Measurements from ENCODE around the gene PPP1R9A.

PPP1R9A gene

DNA sequence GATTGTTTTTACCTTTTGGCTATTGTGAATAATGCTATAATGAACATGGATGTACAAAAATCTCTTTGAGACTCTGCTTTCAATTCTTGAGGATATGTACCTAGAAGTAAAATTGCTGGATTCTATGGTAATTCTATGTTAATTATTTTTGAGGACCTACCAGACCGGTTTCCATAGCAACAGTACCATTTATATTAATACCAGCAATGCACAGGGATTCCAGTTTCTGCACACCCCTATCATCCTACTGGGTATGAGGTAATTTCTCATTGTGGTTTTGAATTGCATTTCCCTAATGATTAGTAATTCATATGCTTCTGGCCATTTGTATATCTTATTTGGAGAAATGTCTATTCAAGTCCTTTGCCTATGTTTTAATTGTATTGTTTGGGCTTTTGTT, 9.9 kb upstream of the PPP1R9A start:
- Histone ChIP-seq H4K91ac (ENCODE audit: low read depth, low read length, poor library complexity) (no peak overlapping the region), H3K27me3 (ENCODE audit: control insufficient read depth in 3 of 3, insufficient read depth in 3 of 3, low read depth in 1 of 3, low read length in 3 of 3) (no peaks in the 10 kb centered on the region), H2BK5ac (ENCODE audit: low read length) (no peak overlapping the region), H3K9me3 (replicated peaks in 1 of 2; ENCODE audit: control insufficient read depth in 2 of 2, insufficient read depth in 1 of 2, low read depth in 1 of 2, low read length in 2 of 2) (no peaks in the 10 kb centered on the region), H3K4ac (ENCODE audit: low read length) (no peak overlapping the region), H2AFZ (ENCODE audit: low read length) (no peak overlapping the region), H2BK120ac (ENCODE audit: low read depth, low read length) (no peak overlapping the region), H3K14ac (ENCODE audit: low read length) (no peak overlapping the region), H3K9ac (ENCODE audit: low read depth, low read length, poor library complexity) (no peak overlapping the region), H3K27ac (replicated peaks; ENCODE audit: low read length) (no peak overlapping the region), H3K79me1 (ENCODE audit: low read depth, low read length) (no peaks in the 10 kb centered on the region), H3K36me3 (replicated peaks in 1 of 2; ENCODE audit: control insufficient read depth in 2 of 2, insufficient read depth in 2 of 2, low read length in 2 of 2) (no peaks in the 10 kb centered on the region), H4K8ac (ENCODE audit: low read depth, low read length) (no peak overlapping the region), H3K18ac (ENCODE audit: low read length) (no peak overlapping the region), H2BK12ac (ENCODE audit: low read length) (no peak overlapping the region), H2AK5ac (ENCODE audit: low read depth, low read length) (no peak overlapping the region), H3K4me3 (ENCODE audit: low read length in 2 of 2) (no peak overlapping the region), H3K4me2 (ENCODE audit: insufficient read depth, low read length, poor library complexity, severe bottlenecking) (no peak overlapping the region), H3K23ac (ENCODE audit: low read depth, low read length, poor library complexity) (no peak overlapping the region), H2BK15ac (ENCODE audit: low read length) (no peak overlapping the region), H3K4me1 (ENCODE audit: control insufficient read depth in 2 of 2, insufficient read depth in 1 of 2, low read depth in 1 of 2, low read length in 2 of 2) (no peaks in the 10 kb centered on the region)
- no CpG with 5 or more reads among the region's 1 CpG for WGBS, 2 donors (ENCODE audit: extremely low coverage in 2 of 2, insufficient read length in 2 of 2, insufficient replicate concordance in 1 of 2)
- DNase-seq (ENCODE audit: low spot score), result no peak

DNA sequence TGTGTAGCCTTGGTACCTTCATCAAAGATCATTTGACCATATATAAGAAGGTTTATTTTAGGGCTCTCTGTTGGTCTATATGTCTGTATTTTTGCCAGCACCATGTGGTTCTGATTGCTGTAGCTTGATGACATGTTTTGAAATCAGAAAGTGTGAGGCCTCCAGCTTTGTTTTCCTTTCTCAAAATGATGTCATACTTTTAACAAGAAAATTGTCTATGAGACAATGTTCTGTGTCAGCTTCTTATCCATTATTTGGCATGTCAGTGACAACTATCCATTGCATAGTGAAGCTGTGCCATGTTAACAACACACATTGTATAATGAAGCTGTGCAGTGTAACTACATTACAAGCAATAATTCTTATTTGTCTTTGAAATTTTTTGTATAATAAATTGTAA, 9.1 kb upstream of the PPP1R9A start:
- Histone ChIP-seq H4K91ac (ENCODE audit: low read depth, low read length, poor library complexity) (no peak overlapping the region), H2AK5ac (ENCODE audit: low read depth, low read length) (no peak overlapping the region), H3K9me3 (replicated peaks in 1 of 2; ENCODE audit: control insufficient read depth in 2 of 2, insufficient read depth in 1 of 2, low read depth in 1 of 2, low read length in 2 of 2) (no peaks in the 10 kb centered on the region), H3K14ac (ENCODE audit: low read length) (no peak overlapping the region), H3K18ac (ENCODE audit: low read length) (no peak overlapping the region), H4K8ac (ENCODE audit: low read depth, low read length) (no peak overlapping the region), H3K27me3 (ENCODE audit: control insufficient read depth in 3 of 3, insufficient read depth in 3 of 3, low read depth in 1 of 3, low read length in 3 of 3) (no peaks in the 10 kb centered on the region), H3K36me3 (replicated peaks in 1 of 2; ENCODE audit: control insufficient read depth in 2 of 2, insufficient read depth in 2 of 2, low read length in 2 of 2) (no peaks in the 10 kb centered on the region), H3K4me3 (ENCODE audit: low read length in 2 of 2) (no peak overlapping the region), H2BK120ac (ENCODE audit: low read depth, low read length) (no peak overlapping the region), H3K23ac (ENCODE audit: low read depth, low read length, poor library complexity) (no peak overlapping the region), H2BK12ac (ENCODE audit: low read length) (no peak overlapping the region), H3K9ac (ENCODE audit: low read depth, low read length, poor library complexity) (no peak overlapping the region), H3K4ac (ENCODE audit: low read length) (no peak overlapping the region), H3K4me1 (ENCODE audit: control insufficient read depth in 2 of 2, insufficient read depth in 1 of 2, low read depth in 1 of 2, low read length in 2 of 2) (no peaks in the 10 kb centered on the region), H2BK15ac (ENCODE audit: low read length) (no peak overlapping the region), H2AFZ (ENCODE audit: low read length) (no peak overlapping the region), H2BK5ac (ENCODE audit: low read length) (no peak overlapping the region), H3K27ac (replicated peaks; ENCODE audit: low read length) (no peak overlapping the region), H3K4me2 (ENCODE audit: insufficient read depth, low read length, poor library complexity, severe bottlenecking) (no peak overlapping the region), H3K79me1 (ENCODE audit: low read depth, low read length) (no peaks in the 10 kb centered on the region)
- no peak for DNase-seq (ENCODE audit: low spot score)

DNA sequence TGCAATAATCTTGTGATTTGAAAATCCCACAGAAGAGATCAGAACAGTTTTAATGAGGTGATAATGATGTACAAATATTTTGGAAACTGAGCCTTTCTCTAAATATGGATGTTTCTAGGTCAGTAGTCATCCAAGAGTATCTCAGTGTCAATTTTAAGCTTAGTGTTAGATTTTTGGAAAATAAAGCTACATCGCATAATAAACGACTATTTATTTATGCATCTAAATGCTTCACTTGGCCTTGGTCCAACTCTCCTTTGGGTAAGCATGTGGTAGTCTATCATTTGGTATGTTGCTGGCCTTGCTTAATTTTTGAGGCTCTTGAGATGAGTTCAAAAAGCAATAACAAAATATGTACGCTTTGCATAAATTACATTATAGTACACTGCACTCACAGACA, 5.4 kb upstream of the PPP1R9A start:
- no peak overlapping the region for H3K9ac ChIP-seq (ENCODE audit: low read depth, low read length, poor library complexity)
- H4K8ac ChIP-seq (ENCODE audit: low read depth, low read length), result no peak overlapping the region
- no peak overlapping the region for H3K23ac ChIP-seq (ENCODE audit: low read depth, low read length, poor library complexity)
- whole genome bisulfite sequencing, 2 donors (ENCODE audit: extremely low coverage in 2 of 2, insufficient read length in 2 of 2, insufficient replicate concordance in 1 of 2), result no CpG with 5 or more reads among the region's 3 CpGs
- H3K27ac ChIP-seq (replicated peaks; ENCODE audit: low read length), result no peak overlapping the region
- no peak overlapping the region for H2AK5ac ChIP-seq (ENCODE audit: low read depth, low read length)
- no peak overlapping the region for H2BK5ac ChIP-seq (ENCODE audit: low read length)
- H3K27me3 ChIP-seq (ENCODE audit: control insufficient read depth in 3 of 3, insufficient read depth in 3 of 3, low read depth in 1 of 3, low read length in 3 of 3), result no peaks in the 10 kb centered on the region
- no peaks in the 10 kb centered on the region for H3K4me1 ChIP-seq (ENCODE audit: control insufficient read depth in 2 of 2, insufficient read depth in 1 of 2, low read depth in 1 of 2, low read length in 2 of 2)
- no peak overlapping the region for H3K4me2 ChIP-seq (ENCODE audit: insufficient read depth, low read length, poor library complexity, severe bottlenecking)
- no peak overlapping the region for H2BK12ac ChIP-seq (ENCODE audit: low read length)
- no peak overlapping the region for H2AFZ ChIP-seq (ENCODE audit: low read length)
- H3K14ac ChIP-seq (ENCODE audit: low read length), result no peak overlapping the region
- no peak for DNase-seq (ENCODE audit: low spot score)
- no peaks in the 10 kb centered on the region for H3K9me3 ChIP-seq (replicated peaks in 1 of 2; ENCODE audit: control insufficient read depth in 2 of 2, insufficient read depth in 1 of 2, low read depth in 1 of 2, low read length in 2 of 2)
- H3K4ac ChIP-seq (ENCODE audit: low read length), result no peak overlapping the region
- no peak overlapping the region for H4K91ac ChIP-seq (ENCODE audit: low read depth, low read length, poor library complexity)
- no peaks in the 10 kb centered on the region for H3K79me1 ChIP-seq (ENCODE audit: low read depth, low read length)
- no peak overlapping the region for H3K18ac ChIP-seq (ENCODE audit: low read length)
- no peak overlapping the region for H2BK120ac ChIP-seq (ENCODE audit: low read depth, low read length)
- H3K4me3 ChIP-seq (ENCODE audit: low read length in 2 of 2), result no peak overlapping the region
- H2BK15ac ChIP-seq (ENCODE audit: low read length), result no peak overlapping the region
- no peaks in the 10 kb centered on the region for H3K36me3 ChIP-seq (replicated peaks in 1 of 2; ENCODE audit: control insufficient read depth in 2 of 2, insufficient read depth in 2 of 2, low read length in 2 of 2)

DNA sequence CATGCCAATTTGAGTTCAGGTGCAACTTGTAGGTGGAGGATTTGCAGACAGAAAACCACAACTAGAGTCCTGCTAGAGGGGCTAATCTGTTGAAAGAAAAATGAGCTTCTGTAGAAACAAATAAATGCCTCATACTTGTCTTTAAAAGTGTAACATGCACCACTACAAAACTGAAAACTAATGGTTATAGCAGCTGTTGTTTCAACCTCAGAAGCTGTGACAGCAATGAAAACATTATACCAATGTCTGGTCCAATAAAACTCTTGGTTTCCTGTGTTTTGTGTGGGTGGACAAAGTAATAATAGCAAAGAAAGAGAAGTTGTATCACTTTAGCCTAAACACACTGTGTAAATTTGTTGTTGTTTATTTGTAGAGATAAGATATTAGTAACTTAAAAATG, 3.4 kb upstream of the PPP1R9A start:
- no peak overlapping the region for H3K27ac ChIP-seq (replicated peaks; ENCODE audit: low read length)
- no peak overlapping the region for H3K23ac ChIP-seq (ENCODE audit: low read depth, low read length, poor library complexity)
- H3K4me1 ChIP-seq (ENCODE audit: control insufficient read depth in 2 of 2, insufficient read depth in 1 of 2, low read depth in 1 of 2, low read length in 2 of 2), result peaks cover 0 to 1% of the 10 kb centered on the region in 2 donors
- H3K9ac ChIP-seq (ENCODE audit: low read depth, low read length, poor library complexity), result no peak overlapping the region
- H2AFZ ChIP-seq (ENCODE audit: low read length), result no peak overlapping the region
- no peak overlapping the region for H4K91ac ChIP-seq (ENCODE audit: low read depth, low read length, poor library complexity)
- no peak overlapping the region for H3K4me3 ChIP-seq (ENCODE audit: low read length in 2 of 2)
- H3K27me3 ChIP-seq (ENCODE audit: control insufficient read depth in 3 of 3, insufficient read depth in 3 of 3, low read depth in 1 of 3, low read length in 3 of 3), result no peaks in the 10 kb centered on the region
- no peak overlapping the region for H2BK5ac ChIP-seq (ENCODE audit: low read length)
- no peak overlapping the region for H2BK12ac ChIP-seq (ENCODE audit: low read length)
- no peak overlapping the region for H3K4me2 ChIP-seq (ENCODE audit: insufficient read depth, low read length, poor library complexity, severe bottlenecking)
- no peak for DNase-seq (ENCODE audit: low spot score)
- no peak overlapping the region for H3K14ac ChIP-seq (ENCODE audit: low read length)
- no peak overlapping the region for H3K4ac ChIP-seq (ENCODE audit: low read length)
- H3K18ac ChIP-seq (ENCODE audit: low read length), result no peak overlapping the region
- H3K36me3 ChIP-seq (replicated peaks in 1 of 2; ENCODE audit: control insufficient read depth in 2 of 2, insufficient read depth in 2 of 2, low read length in 2 of 2), result no peaks in the 10 kb centered on the region
- no peak overlapping the region for H4K8ac ChIP-seq (ENCODE audit: low read depth, low read length)
- no peak overlapping the region for H2BK120ac ChIP-seq (ENCODE audit: low read depth, low read length)
- H3K9me3 ChIP-seq (replicated peaks in 1 of 2; ENCODE audit: control insufficient read depth in 2 of 2, insufficient read depth in 1 of 2, low read depth in 1 of 2, low read length in 2 of 2), result no peaks in the 10 kb centered on the region
- H2BK15ac ChIP-seq (ENCODE audit: low read length), result no peak overlapping the region
- no peak overlapping the region for H2AK5ac ChIP-seq (ENCODE audit: low read depth, low read length)
- no peaks in the 10 kb centered on the region for H3K79me1 ChIP-seq (ENCODE audit: low read depth, low read length)
